HepG2 (cell line): Measurements from ENCODE around the gene KREMEN1. TPM values are rescaled to one million over a fixed set of nuclear protein-coding genes. Genes with fewer than 3 reads are reported as not detected.

Experiments used
- ATAC-seq: fragments of 200-7000 bp; cut with Tn5 transposase; 3 replicates; pipeline ENCODE4 v1.9.1; 2020; ENCODE audit warnings: mild to moderate bottlenecking, moderate library complexity
- BruUV-seq: library from RNA; stranded (reverse); fragments of 400-500 nt; replicated peaks from 2 replicates; lab custom pipeline; 2021; lab: Mats Ljungman, UMichigan
- CTCF ChIA-PET: fragments of 300-600 bp; formaldehyde crosslinking; extraction: SDS; loops from one replicate; lab custom pipeline; 2021; ENCODE audit warnings: low total read pairs, inconsistent platforms, low intra/inter-chr PET ratio; lab: Yijun Ruan, JAX
- POLR2A ChIA-PET: fragments of 350-600 bp; sonication (Branson Sonifier 250); formaldehyde crosslinking; loops from one replicate; lab custom pipeline; 2020; ENCODE audit warnings: antibody characterized with exemption, inconsistent platforms; lab: Yijun Ruan, JAX
- DNase-seq: peaks from one replicate; pipeline ENCODE4 v3.0.0-alpha.2; 2015; ENCODE audit warnings: low spot score
- FAIRE-seq: peaks from 3 replicates; lab custom pipeline; 2011; peaks lifted over from hg19 to GRCh38; lab: Jason Lieb, UNC
- H2AFZ ChIP-seq: one replicate; pipeline ENCODE4 v1.6.1; 2011; ENCODE audit warnings: low read length, inconsistent platforms
- H3K27ac ChIP-seq: fragments of 300-600 bp; 3 replicates; pipeline ENCODE4 v1.8.0; 2011; ENCODE audit warnings: mixed run types, mild to moderate bottlenecking, mixed read lengths, low read length, inconsistent platforms; ENCODE audit not compliant: insufficient read depth; ENCODE audit errors: extremely low read length
- H3K27me3 ChIP-seq, 2 experiments: fragments of 200-600 bp in 1 of 2; 2 replicates in 1 of 2; 3 replicates in 1 of 2; pipeline versions ENCODE4 v1.6.0 to v1.8.0; 2011; ENCODE audit warnings: low read length in 2 of 2, mild to moderate bottlenecking in 2 of 2, moderate library complexity in 2 of 2, inconsistent platforms in 1 of 2; ENCODE audit not compliant: insufficient read depth in 2 of 2, control insufficient read depth in 1 of 2
- H3K36me3 ChIP-seq, 2 experiments: fragments of 200-600 bp in 1 of 2; replicated peaks in 1 of 2; 2 replicates in 1 of 2; 3 replicates in 1 of 2; pipeline versions ENCODE4 v1.5.1 to v1.8.0; 2011; ENCODE audit warnings: low read length in 2 of 2, inconsistent platforms in 1 of 2; ENCODE audit not compliant: insufficient read depth in 2 of 2, control insufficient read depth in 1 of 2
- H3K4me1 ChIP-seq: 2 replicates; pipeline ENCODE4 v1.5.1; 2012; ENCODE audit warnings: low read length, inconsistent platforms; ENCODE audit not compliant: insufficient read depth
- H3K4me2 ChIP-seq: 2 replicates; pipeline ENCODE4 v1.6.0; 2011; ENCODE audit warnings: low read depth, low read length, inconsistent platforms
- H3K4me3 ChIP-seq, 3 experiments: fragments of 200-600 bp in 1 of 3; sonication (generic), shearing (Covaris generic) in 1 of 3; replicated peaks in 1 of 3; 2 replicates each; pipeline ENCODE4 v1.5.1; 2011 to 2016; ENCODE audit warnings: low read length in 3 of 3, inconsistent platforms in 2 of 3, low read depth in 2 of 3, mild to moderate bottlenecking in 2 of 3, control low read depth in 1 of 3, mixed read lengths in 1 of 3; ENCODE audit not compliant: insufficient read depth in 1 of 3
- H3K79me2 ChIP-seq: one replicate; pipeline ENCODE4 v1.6.1; 2011; ENCODE audit warnings: low read length, inconsistent platforms; ENCODE audit not compliant: insufficient read depth
- H3K9ac ChIP-seq: 2 replicates; pipeline ENCODE4 v1.6.0; 2011; ENCODE audit warnings: mild to moderate bottlenecking, low read depth, low read length, inconsistent platforms; ENCODE audit not compliant: insufficient read depth
- H3K9me3 ChIP-seq: 2 replicates; pipeline ENCODE4 v1.5.1; 2012; ENCODE audit warnings: mild to moderate bottlenecking, low read length
- H4K20me1 ChIP-seq: 2 replicates; pipeline ENCODE4 v1.6.0; 2011; ENCODE audit warnings: inconsistent platforms, mild to moderate bottlenecking, low read length, moderate library complexity; ENCODE audit not compliant: insufficient read depth
- ARHGAP35 ChIP-seq: sonication (generic); formaldehyde crosslinking; IDR thresholded peaks from 2 replicates; pipeline ENCODE4 v1.9.0; 2022; ENCODE audit warnings: mild to moderate bottlenecking, inconsistent platforms, moderate library complexity, missing genetic modification reagents, borderline replicate concordance
- PITX1 ChIP-seq: sonication (generic); formaldehyde crosslinking; IDR thresholded peaks from 2 replicates; pipeline ENCODE4 v1.5.1; 2020; ENCODE audit warnings: mild to moderate bottlenecking, missing genetic modification reagents
- XRCC5 ChIP-seq: fragments of 200-400 bp; formaldehyde crosslinking; optimal IDR thresholded peaks from 2 replicates; pipeline ENCODE3; 2017; ENCODE audit warnings: mild to moderate bottlenecking, low read length
- ZNF512B ChIP-seq: sonication (generic); formaldehyde crosslinking; IDR thresholded peaks from 2 replicates; pipeline ENCODE4 v1.5.1; 2020; ENCODE audit warnings: missing genetic modification reagents, mild to moderate bottlenecking, borderline replicate concordance
- whole genome bisulfite sequencing: methylation state at CpG from one replicate; pipeline ENCODE4 v1.1.6; 2017; ENCODE audit warnings: low lambda C conversion rate; 5-methylcytosine and 5-hydroxymethylcytosine counted together
- in situ Hi-C: cut with HindIII; loops from 2 replicates; pipeline ENCODE4 v1.10.0; 2017; ENCODE audit warnings: low pct_unique_long_range_greater_than_20kb; ENCODE audit not compliant: extremely low pct_ligation_motif_present
- intact Hi-C: fragments of 100-400 bp; cut with micrococcal nuclease; formaldehyde crosslinking; loops from one replicate; pipeline ENCODE4 v1.10.0; 2022; ENCODE audit not compliant: unreplicated experiment
- polyA plus RNA-seq, 8 experiments: library from polyadenylated mRNA; depleted of rRNA in 3 of 8; stranded (reverse) in 7 of 8; unstranded in 1 of 8; fragments of >200 nt; fragmentation: Illumina TruSeq in 4 of 8; extraction: Trizol in 4 of 8; gene quantifications; 2 replicates each; pipeline versions ENCODE4 v1.2.1 to v1.2.3, GENCODE V29; 2011 to 2016; ENCODE audit warnings: low read depth in 4 of 8, missing spikeins in 1 of 8, mixed read lengths in 1 of 8; ENCODE audit not compliant: insufficient read depth in 1 of 8
- total RNA-seq, 5 experiments: library from RNA; depleted of rRNA; stranded (reverse); fragments of >200 nt; fragmentation: Illumina TruSeq; extraction: Trizol; gene quantifications; 2 replicates each; pipeline ENCODE4 v1.2.3, GENCODE V29; 2016; ENCODE audit warnings: low read depth in 1 of 5

Gene KREMEN1
- total and polyA plus RNA-seq, 2 of the 13 experiments (the other 11 are each of a cell fraction or from before 2014, with no cell fraction given), result 9.8 to 13.8 TPM

GRCh38 chr22:29142116-29142515 is 69.3 kb downstream of the KREMEN1 start:
- POLR2A ChIA-PET, result no interaction called here
- H2AFZ ChIP-seq, result no peak overlapping the region
- H3K27me3 ChIP-seq, result no peaks in the 10 kb centered on the region
- no peak overlapping the region for H3K4me3 ChIP-seq
- H3K4me2 ChIP-seq, result no peak overlapping the region
- no peak for TF ChIP-seq ARHGAP35 (CRISPR knock-in tag)
- TF ChIP-seq XRCC5, result no peak
- TF ChIP-seq ZNF512B (CRISPR knock-in tag), result no peak
- no peak for TF ChIP-seq PITX1 (CRISPR knock-in tag)
- H3K27ac ChIP-seq, result no peak overlapping the region
- H3K9me3 ChIP-seq, result no peaks in the 10 kb centered on the region
- no peak overlapping the region for H3K9ac ChIP-seq
- WGBS, result 100% methylated on average over 5 of the region's 5 CpGs
- CTCF ChIA-PET, result no interaction called here
- no peaks in the 10 kb centered on the region for H3K79me2 ChIP-seq
- ATAC-seq, result no peak
- H4K20me1 ChIP-seq, result no peaks in the 10 kb centered on the region
- in situ Hi-C loops (no loop called here), intact Hi-C loops (no loop called here)
- peaks cover 2 to 14% of the 10 kb centered on the region in 2 experiments; a peak in 4 of 5 replicates for H3K36me3 ChIP-seq
- peaks cover 35% of the 10 kb centered on the region for H3K4me1 ChIP-seq
- DNase-seq, result no peak
- FAIRE-seq, result no peak
- BruUV-seq, result no TSS peak
